OCI-LY1 (cell line): ENCODE data around the gene SYNDIG1L.

Source experiments
- EZH2 ChIP-seq: fragments of 200-600 bp; sonication (generic), shearing (Covaris generic); IDR thresholded peaks from 2 replicates; pipeline ENCODE4 v1.8.0; 2017; ENCODE audit warnings: borderline replicate concordance, mixed run types, mild to moderate bottlenecking, antibody characterized with exemption, low read length, moderate library complexity, mixed read lengths
- TF ChIP-seq, protein P1 (sequence below): fragments of 200-600 bp; sonication (generic), shearing (Covaris generic); IDR thresholded peaks from 2 replicates; pipeline ENCODE4 v1.5.1; 2017; ENCODE audit warnings: mild to moderate bottlenecking, antibody characterized with exemption, low read length, moderate library complexity, mixed read lengths

DNA sequence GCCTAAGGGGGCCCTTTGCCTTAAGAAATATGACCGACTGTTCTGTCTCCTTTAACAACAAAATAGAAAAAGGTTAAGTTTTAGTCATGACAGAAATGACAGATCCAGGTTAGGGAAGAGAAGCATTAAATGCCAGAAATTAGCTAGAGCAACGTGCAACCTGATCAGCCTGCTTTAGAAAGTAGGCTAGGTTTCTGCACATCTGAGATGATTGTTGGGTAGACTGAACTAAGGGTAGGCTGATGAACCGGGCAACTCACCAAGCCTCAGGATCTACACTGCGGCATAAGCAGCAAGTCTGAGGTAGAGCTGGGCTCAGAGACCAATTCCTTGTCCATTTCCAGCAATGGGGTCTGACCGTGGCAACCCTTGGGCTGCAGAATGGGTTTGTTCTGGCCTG lies 37.7 kb upstream of the SYNDIG1L start:
- TF ChIP-seq, protein P1, sequence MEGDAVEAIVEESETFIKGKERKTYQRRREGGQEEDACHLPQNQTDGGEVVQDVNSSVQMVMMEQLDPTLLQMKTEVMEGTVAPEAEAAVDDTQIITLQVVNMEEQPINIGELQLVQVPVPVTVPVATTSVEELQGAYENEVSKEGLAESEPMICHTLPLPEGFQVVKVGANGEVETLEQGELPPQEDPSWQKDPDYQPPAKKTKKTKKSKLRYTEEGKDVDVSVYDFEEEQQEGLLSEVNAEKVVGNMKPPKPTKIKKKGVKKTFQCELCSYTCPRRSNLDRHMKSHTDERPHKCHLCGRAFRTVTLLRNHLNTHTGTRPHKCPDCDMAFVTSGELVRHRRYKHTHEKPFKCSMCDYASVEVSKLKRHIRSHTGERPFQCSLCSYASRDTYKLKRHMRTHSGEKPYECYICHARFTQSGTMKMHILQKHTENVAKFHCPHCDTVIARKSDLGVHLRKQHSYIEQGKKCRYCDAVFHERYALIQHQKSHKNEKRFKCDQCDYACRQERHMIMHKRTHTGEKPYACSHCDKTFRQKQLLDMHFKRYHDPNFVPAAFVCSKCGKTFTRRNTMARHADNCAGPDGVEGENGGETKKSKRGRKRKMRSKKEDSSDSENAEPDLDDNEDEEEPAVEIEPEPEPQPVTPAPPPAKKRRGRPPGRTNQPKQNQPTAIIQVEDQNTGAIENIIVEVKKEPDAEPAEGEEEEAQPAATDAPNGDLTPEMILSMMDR: no peak
- no peak for TF ChIP-seq EZH2
